Immature natural killer cell (primary cell): ENCODE data around the gene MAP3K6. TPM values are rescaled to one million over a fixed set of nuclear protein-coding genes. Genes with fewer than 3 reads are reported as not detected.

Experiments
- DNase-seq, 3 donors: peaks; one replicate each; pipeline ENCODE4 v3.0.0; 2022; ENCODE audit warnings: mixed read lengths in 1 of 3
- H3K27ac Mint-ChIP-seq, 6 donors: one replicate each; pipeline ENCODE4 v1.8.0; 2020; ENCODE audit warnings: mixed read lengths in 6 of 6, mild to moderate bottlenecking in 5 of 6, inconsistent platforms in 4 of 6, moderate library complexity in 3 of 6
- H3K27me3 Mint-ChIP-seq, 3 donors: one replicate each; pipeline ENCODE4 v1.8.0; 2020 to 2021; ENCODE audit warnings: low read depth in 3 of 3, mild to moderate bottlenecking in 3 of 3, mixed read lengths in 3 of 3, moderate library complexity in 3 of 3, inconsistent platforms in 1 of 3
- H3K36me3 Mint-ChIP-seq, 3 donors: one replicate each; pipeline ENCODE4 v1.8.0; 2020; ENCODE audit warnings: mixed read lengths in 3 of 3, inconsistent platforms in 2 of 3, mild to moderate bottlenecking in 2 of 3
- H3K4me1 Mint-ChIP-seq, 2 donors: one replicate each; pipeline ENCODE4 v1.8.0; 2020; ENCODE audit warnings: inconsistent platforms in 2 of 2, mild to moderate bottlenecking in 2 of 2, mixed read lengths in 2 of 2, moderate library complexity in 1 of 2
- H3K4me3 Mint-ChIP-seq, 5 donors: one replicate each; pipeline ENCODE4 v1.8.0; 2020; ENCODE audit warnings: mild to moderate bottlenecking in 5 of 5, mixed read lengths in 5 of 5, inconsistent platforms in 3 of 5, moderate library complexity in 3 of 5
- H3K9me3 Mint-ChIP-seq, 6 donors: one replicate each; pipeline ENCODE4 v1.8.0; 2020; ENCODE audit warnings: mild to moderate bottlenecking in 6 of 6, mixed read lengths in 6 of 6, inconsistent platforms in 4 of 6, moderate library complexity in 3 of 6
- polyA plus RNA-seq, 3 donors: library from polyadenylated mRNA; unstranded; fragments of 300-500 nt; fragmentation: Illumina TruSeq; gene quantifications; one replicate each; pipeline ENCODE4 v1.2.3, GENCODE V29; 2021

The MAP3K6 gene
- polyA plus RNA-seq, 3 donors from 2014 or later: 2.0 to 5.1 (median 3.6) TPM

- H3K9me3 Mint-ChIP-seq: no peaks in the 10 kb centered on the region
- H3K27ac Mint-ChIP-seq: peak overlapping the region in 2 of 6 donors; percentile 34 to 43
- peaks cover 25 to 27% of the 10 kb centered on the region in 2 donors for H3K4me1 Mint-ChIP-seq
- peaks cover 0 to 8% (median 0%) of the 10 kb centered on the region in 3 donors for H3K36me3 Mint-ChIP-seq
- peak overlapping the region in 1 of 5 donors; percentile 18 for H3K4me3 Mint-ChIP-seq
- peaks cover 2 to 5% (median 3%) of the 10 kb centered on the region in 3 donors for H3K27me3 Mint-ChIP-seq
- no peak for DNase-seq
Observed at GRCh38 chr1:27351541-27352107, 15.1 kb downstream of the MAP3K6 start.

- Mint-ChIP-seq H3K4me3 (peak overlapping the region in 1 of 5 donors; percentile 33), H3K27me3 (peaks cover under 1 to 2% (median 2%) of the 10 kb centered on the region in 3 donors), H3K9me3 (no peaks in the 10 kb centered on the region), H3K4me1 (peaks cover 25 to 26% of the 10 kb centered on the region in 2 donors), H3K36me3 (peaks cover 4 to 13% (median 5%) of the 10 kb centered on the region in 3 donors), H3K27ac (no peak overlapping the region)
- DNase-seq: no peak
Observed at GRCh38 chr1:27350663-27351540, 15.9 kb downstream of the MAP3K6 start.

- Mint-ChIP-seq H3K4me1 (peaks cover 25% of the 10 kb centered on the region in 2 donors), H3K27me3 (peaks cover 0 to 2% (median 0%) of the 10 kb centered on the region in 3 donors), H3K4me3 (peak overlapping the region in 2 of 5 donors; percentile 33), H3K9me3 (no peaks in the 10 kb centered on the region), H3K27ac (no peak overlapping the region), H3K36me3 (peaks cover 4 to 13% (median 5%) of the 10 kb centered on the region in 3 donors)
- DNase-seq: peak in 1 of 3 donors; percentile 31
Observed at GRCh38 chr1:27349784-27350662, 16.7 kb downstream of the MAP3K6 start.

GRCh38 chr1:27348861-27349783, 17.6 kb downstream of the MAP3K6 start:
- H3K27me3 Mint-ChIP-seq: peaks cover 0 to 2% (median 0%) of the 10 kb centered on the region in 3 donors
- H3K27ac Mint-ChIP-seq: peak overlapping the region in 3 of 6 donors; percentile 12 to 50 (median 48)
- no peaks in the 10 kb centered on the region for H3K9me3 Mint-ChIP-seq
- H3K4me1 Mint-ChIP-seq: peaks cover 30% of the 10 kb centered on the region in 2 donors
- peaks cover 4 to 13% (median 5%) of the 10 kb centered on the region in 3 donors for H3K36me3 Mint-ChIP-seq
- peak overlapping the region; percentile 35 to 64 (median 52) for H3K4me3 Mint-ChIP-seq
- DNase-seq: peak; percentile 35 to 54 (median 51)

- peaks cover 43 to 47% of the 10 kb centered on the region in 2 donors for H3K4me1 Mint-ChIP-seq
- DNase-seq: no peak
- no peaks in the 10 kb centered on the region for H3K9me3 Mint-ChIP-seq
- no peak overlapping the region for H3K4me3 Mint-ChIP-seq
- H3K36me3 Mint-ChIP-seq: peaks cover 4 to 9% (median 5%) of the 10 kb centered on the region in 3 donors
- H3K27me3 Mint-ChIP-seq: peaks cover 0 to 11% (median 9%) of the 10 kb centered on the region in 3 donors
- peak overlapping the region in 4 of 6 donors; percentile 28 to 71 (median 48) for H3K27ac Mint-ChIP-seq
Observed at GRCh38 chr1:27346991-27347624, 19.7 kb downstream of the MAP3K6 start.

GRCh38 chr1:27346357-27346756, 20.4 kb downstream of the MAP3K6 start:
- Mint-ChIP-seq H3K4me3 (peak overlapping the region in 2 of 5 donors; percentile 23 to 67), H3K27me3 (peaks cover 0 to 11% (median 11%) of the 10 kb centered on the region in 3 donors), H3K27ac (peak overlapping the region; percentile 34 to 88 (median 70)), H3K9me3 (no peaks in the 10 kb centered on the region), H3K36me3 (peaks cover 4 to 9% (median 5%) of the 10 kb centered on the region in 3 donors), H3K4me1 (peaks cover 49 to 54% of the 10 kb centered on the region in 2 donors)
- no peak for DNase-seq

GRCh38 chr1:27345272-27345671, 21.5 kb downstream of the MAP3K6 start:
- Mint-ChIP-seq H3K27me3 (peaks cover 2 to 12% (median 11%) of the 10 kb centered on the region in 3 donors), H3K4me1 (peaks cover 56 to 63% of the 10 kb centered on the region in 2 donors), H3K36me3 (peaks cover 4 to 9% (median 5%) of the 10 kb centered on the region in 3 donors), H3K4me3 (peak overlapping the region; percentile 74 to 96 (median 82)), H3K9me3 (no peaks in the 10 kb centered on the region), H3K27ac (peak overlapping the region in 5 of 6 donors; percentile 70 to 92 (median 85))
- DNase-seq: no peak

- H3K36me3 Mint-ChIP-seq: peaks cover 4 to 9% (median 5%) of the 10 kb centered on the region in 3 donors
- peaks cover 5 to 12% (median 11%) of the 10 kb centered on the region in 3 donors for H3K27me3 Mint-ChIP-seq
- no peak for DNase-seq
- H3K27ac Mint-ChIP-seq: peak overlapping the region; percentile 92 to 99 (median 95)
- H3K9me3 Mint-ChIP-seq: no peaks in the 10 kb centered on the region
- peak overlapping the region; percentile 96 to 100 (median 96) for H3K4me3 Mint-ChIP-seq
- H3K4me1 Mint-ChIP-seq: peaks cover 67 to 77% of the 10 kb centered on the region in 2 donors
Observed at GRCh38 chr1:27343639-27344025, 23.1 kb downstream of the MAP3K6 start.

- H3K4me1 Mint-ChIP-seq: peaks cover 66 to 76% of the 10 kb centered on the region in 2 donors
Observed at GRCh38 chr1:27342778-27343638, 23.8 kb downstream of the MAP3K6 start.

GRCh38 chr1:27342391-27342777, 24.4 kb downstream of the MAP3K6 start:
- DNase-seq: peak in 1 of 3 donors; percentile 18
- Mint-ChIP-seq H3K27ac (peak overlapping the region; percentile 92 to 99 (median 95)), H3K36me3 (peaks cover 4 to 5% (median 5%) of the 10 kb centered on the region in 3 donors), H3K27me3 (peaks cover 5 to 12% (median 11%) of the 10 kb centered on the region in 3 donors), H3K9me3 (no peaks in the 10 kb centered on the region), H3K4me3 (peak overlapping the region; percentile 96 to 100 (median 96)), H3K4me1 (peaks cover 63 to 72% of the 10 kb centered on the region in 2 donors)

More at GRCh38 chr1:27342778-27343638, 23.8 kb downstream of the MAP3K6 start:
- H3K9me3 Mint-ChIP-seq: no peaks in the 10 kb centered on the region
- peak overlapping the region; percentile 92 to 99 (median 95) for H3K27ac Mint-ChIP-seq
- H3K4me3 Mint-ChIP-seq: peak overlapping the region; percentile 96 to 100 (median 96)
- H3K27me3 Mint-ChIP-seq: peaks cover 5 to 12% (median 11%) of the 10 kb centered on the region in 3 donors
- peak; percentile 85 to 88 (median 87) for DNase-seq
- H3K36me3 Mint-ChIP-seq: peaks cover 4 to 7% (median 5%) of the 10 kb centered on the region in 3 donors
